Activated CD4-positive, alpha-beta T cell treated with anti-CD3 and anti-CD28 coated beads for 36 hours (primary cell): ENCODE measurements around the gene ATF5. TPM values are rescaled to one million over a fixed set of nuclear protein-coding genes. Genes with fewer than 3 reads are reported as not detected.
"Not testable (repeated sequence)": the region's sequence is repeated elsewhere in the genome, so short reads cannot be mapped to it uniquely, and the experiment has no call there.

Experiments used
- ATAC-seq: fragments of 200-7000 bp; cut with Tn5 transposase; one replicate; pipeline ENCODE4 v1.10.0; 2021; ENCODE audit warnings: mild to moderate bottlenecking, moderate library complexity
- CTCF ChIA-PET: fragments of 350-600 bp; sonication (Branson Sonifier 250); formaldehyde crosslinking; loops from one replicate; lab custom pipeline; 2021; ENCODE audit warnings: antibody characterized with exemption; lab: Charles Lee
- POLR2A ChIA-PET: fragments of 350-600 bp; sonication (Branson Sonifier 250); formaldehyde crosslinking; loops from one replicate; lab custom pipeline; 2021; ENCODE audit warnings: antibody characterized with exemption, inconsistent platforms; lab: Charles Lee
- DNase-seq: peaks from one replicate; pipeline ENCODE4 v3.0.0-alpha.2; 2020
- H3K27ac Mint-ChIP-seq: one replicate; pipeline ENCODE4 v1.8.0; 2021; ENCODE audit warnings: mixed read lengths
- H3K27me3 Mint-ChIP-seq: one replicate; pipeline ENCODE4 v1.8.0; 2021; ENCODE audit warnings: mixed read lengths
- H3K36me3 Mint-ChIP-seq: one replicate; pipeline ENCODE4 v1.8.0; 2021; ENCODE audit warnings: low read depth, mixed read lengths
- H3K4me1 Mint-ChIP-seq: one replicate; pipeline ENCODE4 v1.8.0; 2021; ENCODE audit warnings: mixed read lengths
- H3K4me3 Mint-ChIP-seq: one replicate; pipeline ENCODE4 v1.8.0; 2021; ENCODE audit warnings: mild to moderate bottlenecking, moderate library complexity, mixed read lengths
- H3K9me3 Mint-ChIP-seq: one replicate; pipeline ENCODE4 v1.8.0; 2021; ENCODE audit warnings: low read depth, mixed read lengths
- intact Hi-C, 2 experiments: fragments of 100-400 bp; cut with DNase I in 1 of 2; cut with micrococcal nuclease in 1 of 2; formaldehyde crosslinking; loops; one replicate each; pipeline versions ENCODE4 v1.14.2 to v1.15.1; 2022 to 2024; cut with DNase I, micrococcal nuclease
- total RNA-seq, 2 experiments: library from RNA; stranded (reverse); gene quantifications; one replicate each; pipeline ENCODE4 v1.2.3, GENCODE V29; 2021

ATF5 gene
- total RNA-seq, 2 experiments from 2014 or later: 12.5 to 14.1 TPM

- intact Hi-C loops: no loop called here
- CTCF ChIA-PET: interaction anchor here (2.4 kb wide), 1 partner anchor 12 kb away, joined by 10 read pairs; no protein-coding TSS in a partner anchor
- peaks cover 16% of the 10 kb centered on the region for H3K27me3 Mint-ChIP-seq
- no peak overlapping the region for H3K4me3 Mint-ChIP-seq
- H3K27ac Mint-ChIP-seq: no peak overlapping the region
- POLR2A ChIA-PET: interaction anchor here (0.5 kb wide), 1 partner anchor 447 kb away, joined by 3 read pairs; no protein-coding TSS in a partner anchor
- DNase-seq (no peak), ATAC-seq (no peak)
- no peaks in the 10 kb centered on the region for H3K9me3 Mint-ChIP-seq
- no peaks in the 10 kb centered on the region for H3K36me3 Mint-ChIP-seq
- H3K4me1 Mint-ChIP-seq: no peaks in the 10 kb centered on the region
Observed at GRCh38 chr19:49950590-49950948, 21.6 kb downstream of the ATF5 start.

- H3K4me1 Mint-ChIP-seq: no peaks in the 10 kb centered on the region
Observed at GRCh38 chr19:49950956-49951526, 22.0 kb downstream of the ATF5 start.

GRCh38 chr19:49951806-49952478 is 22.9 kb downstream of the ATF5 start:
- CTCF ChIA-PET: interaction anchor here (0.6 kb wide), 1 partner anchor 319 kb away, joined by 3 read pairs; no protein-coding TSS in a partner anchor
- Mint-ChIP-seq H3K4me1 (no peaks in the 10 kb centered on the region), H3K9me3 (no peaks in the 10 kb centered on the region), H3K27me3 (peaks cover 16% of the 10 kb centered on the region), H3K27ac (no peak overlapping the region), H3K36me3 (no peaks in the 10 kb centered on the region), H3K4me3 (no peak overlapping the region)
- no peak for DNase-seq
- POLR2A ChIA-PET: no interaction called here
- intact Hi-C loops: no loop called here
- ATAC-seq: no peak

More at GRCh38 chr19:49950956-49951526, 22.0 kb downstream of the ATF5 start:
- intact Hi-C loops: no loop called here
- Mint-ChIP-seq H3K36me3 (no peaks in the 10 kb centered on the region), H3K9me3 (no peaks in the 10 kb centered on the region), H3K27ac (no peak overlapping the region), H3K27me3 (peaks cover 16% of the 10 kb centered on the region), H3K4me3 (no peak overlapping the region)
- DNase-seq (no peak), ATAC-seq (no peak)
- POLR2A ChIA-PET: no interaction called here
- CTCF ChIA-PET: interaction anchor here (0.6 to 2.4 kb wide), 2 partner anchors 13 to 318 kb away, joined by 3 to 10 read pairs; no protein-coding TSS in a partner anchor

- no peaks in the 10 kb centered on the region for H3K36me3 Mint-ChIP-seq
- H3K9me3 Mint-ChIP-seq: no peaks in the 10 kb centered on the region
Observed at GRCh38 chr19:49952479-49952836, 23.5 kb downstream of the ATF5 start.

GRCh38 chr19:49952906-49953305 is 23.9 kb downstream of the ATF5 start:
- intact Hi-C loops: no loop called here
- Mint-ChIP-seq H3K27ac (no peak overlapping the region), H3K4me3 (no peak overlapping the region), H3K27me3 (peaks cover 17% of the 10 kb centered on the region), H3K4me1 (no peaks in the 10 kb centered on the region), H3K9me3 (no peaks in the 10 kb centered on the region), H3K36me3 (no peaks in the 10 kb centered on the region)
- CTCF ChIA-PET: interaction anchor here (0.6 to 0.7 kb wide), 2 partner anchors 13 to 14 kb away, joined by 3 to 4 read pairs; no protein-coding TSS in a partner anchor
- no peak for ATAC-seq
- POLR2A ChIA-PET: no interaction called here
- no peak for DNase-seq

More at GRCh38 chr19:49952479-49952836, 23.5 kb downstream of the ATF5 start:
- no peak overlapping the region for H3K27ac Mint-ChIP-seq
- peaks cover 16% of the 10 kb centered on the region for H3K27me3 Mint-ChIP-seq
- H3K4me3 Mint-ChIP-seq: no peak overlapping the region
- H3K4me1 Mint-ChIP-seq: no peaks in the 10 kb centered on the region
- intact Hi-C loops: no loop called here
- ATAC-seq (no peak), DNase-seq (no peak)
- POLR2A ChIA-PET: no interaction called here
- CTCF ChIA-PET: interaction anchor here (0.7 kb wide), 1 partner anchor 14 kb away, joined by 3 read pairs; no protein-coding TSS in a partner anchor

- Mint-ChIP-seq H3K4me3 (no peak overlapping the region), H3K9me3 (no peaks in the 10 kb centered on the region), H3K27ac (no peak overlapping the region), H3K4me1 (no peaks in the 10 kb centered on the region), H3K27me3 (peaks cover 18% of the 10 kb centered on the region), H3K36me3 (no peaks in the 10 kb centered on the region)
- intact Hi-C loops: no loop called here
- ATAC-seq: no peak
- POLR2A ChIA-PET: no interaction called here
- CTCF ChIA-PET: interaction anchor here (0.6 to 0.7 kb wide), 4 partner anchors 13 to 54 kb away, joined by 3 to 4 read pairs (median 4); no protein-coding TSS in a partner anchor
- DNase-seq: no peak
Observed at GRCh38 chr19:49953416-49953815, 24.4 kb downstream of the ATF5 start.

- no peaks in the 10 kb centered on the region for H3K36me3 Mint-ChIP-seq
- H3K4me3 Mint-ChIP-seq: no peak overlapping the region
- no peak for DNase-seq
- intact Hi-C loops: no loop called here
- peaks cover 18% of the 10 kb centered on the region for H3K27me3 Mint-ChIP-seq
- CTCF ChIA-PET: interaction anchor here (0.6 to 1.6 kb wide), 5 partner anchors 41 to 182 kb away, joined by 3 to 5 read pairs (median 3); no protein-coding TSS in a partner anchor
- POLR2A ChIA-PET: no interaction called here
- H3K9me3 Mint-ChIP-seq: no peaks in the 10 kb centered on the region
- H3K4me1 Mint-ChIP-seq: no peaks in the 10 kb centered on the region
- H3K27ac Mint-ChIP-seq: no peak overlapping the region
- ATAC-seq: no peak
Observed at GRCh38 chr19:49954092-49954829, 25.3 kb downstream of the ATF5 start.

- Mint-ChIP-seq H3K27ac (no peak overlapping the region), H3K4me1 (no peaks in the 10 kb centered on the region), H3K36me3 (no peaks in the 10 kb centered on the region), H3K9me3 (no peaks in the 10 kb centered on the region), H3K27me3 (peaks cover 18% of the 10 kb centered on the region), H3K4me3 (no peak overlapping the region)
- DNase-seq (no peak), ATAC-seq (no peak)
- POLR2A ChIA-PET: no interaction called here
- intact Hi-C loops: no loop called here
- CTCF ChIA-PET: interaction anchor here (1.6 kb wide), 1 partner anchor 181 kb away, joined by 3 read pairs; no protein-coding TSS in a partner anchor
Observed at GRCh38 chr19:49954933-49955332, 25.9 kb downstream of the ATF5 start.

GRCh38 chr19:49956115-49956495 is 27.1 kb downstream of the ATF5 start:
- intact Hi-C loops: no loop called here
- Mint-ChIP-seq H3K36me3 (no peaks in the 10 kb centered on the region), H3K4me1 (no peaks in the 10 kb centered on the region), H3K27me3 (peaks cover 14% of the 10 kb centered on the region), H3K4me3 (no peak overlapping the region), H3K9me3 (no peaks in the 10 kb centered on the region), H3K27ac (no peak overlapping the region)
- CTCF ChIA-PET: interaction anchor here (1.1 kb wide), 1 partner anchor 29 kb away, joined by 3 read pairs; no protein-coding TSS in a partner anchor
- ATAC-seq: no peak
- no peak for DNase-seq
- POLR2A ChIA-PET: no interaction called here

- peaks cover 16% of the 10 kb centered on the region for H3K27me3 Mint-ChIP-seq
- intact Hi-C loops: no loop called here
- H3K9me3 Mint-ChIP-seq: no peaks in the 10 kb centered on the region
- H3K4me3 Mint-ChIP-seq: no peak overlapping the region
- H3K27ac Mint-ChIP-seq: no peak overlapping the region
- CTCF ChIA-PET: interaction anchor here (0.6 to 1.1 kb wide), 2 partner anchors 28 to 47 kb away, joined by 3 read pairs; no protein-coding TSS in a partner anchor
- no peaks in the 10 kb centered on the region for H3K4me1 Mint-ChIP-seq
- DNase-seq (no peak), ATAC-seq (no peak)
- POLR2A ChIA-PET: no interaction called here
- H3K36me3 Mint-ChIP-seq: no peaks in the 10 kb centered on the region
Observed at GRCh38 chr19:49957262-49957915, 28.4 kb downstream of the ATF5 start.

GRCh38 chr19:49958144-49958543 is 29.1 kb downstream of the ATF5 start:
- H3K27ac Mint-ChIP-seq, DNase-seq, intact Hi-C loops, H3K9me3 Mint-ChIP-seq, POLR2A ChIA-PET, H3K4me3 Mint-ChIP-seq, H3K4me1 Mint-ChIP-seq, H3K36me3 Mint-ChIP-seq, ATAC-seq: not testable (repeated sequence)
- CTCF ChIA-PET: interaction anchor here (0.6 kb wide), 2 partner anchors 46 kb away, joined by 3 read pairs; no protein-coding TSS in a partner anchor
- H3K27me3 Mint-ChIP-seq: peaks cover 17% of the 10 kb centered on the region
